ENCODE measurements around the gene MEIS2.

- TF ChIP-seq CTCF (IDR thresholded peaks at IDR 0.05), result no peak
- TF ChIP-seq POLR2A (IDR thresholded peaks at IDR 0.05), result no peak
Observed at GRCh38 chr15:37107744-37108380, 7.5 kb upstream of the MEIS2 start.

All from adrenal gland (tissue), 5 donors.